Stimulated activated CD8-positive, alpha-beta memory T cell treated with anti-CD3 and anti-CD28 coated beads, Interleukin-15, amount 100 ng/mL, for 4 hours (primary cell): Measurements from ENCODE around the gene C1QTNF1.

ENCODE experiments used
- DNase-seq, 2 donors: peaks; one replicate each; pipeline ENCODE4 v3.0.0-alpha.2; 2020; ENCODE audit warnings: low read depth in 2 of 2

Gene C1QTNF1

GRCh38 chr17:79079421-79080200, 55.6 kb downstream of the C1QTNF1 start:
- no peak for DNase-seq

GRCh38 chr17:79080349-79080748, 56.4 kb downstream of the C1QTNF1 start:
- DNase-seq: no peak

GRCh38 chr17:79080761-79081290, 56.9 kb downstream of the C1QTNF1 start:
- DNase-seq: no peak

- DNase-seq: no peak
Observed at GRCh38 chr17:79081571-79082276, 57.8 kb downstream of the C1QTNF1 start.

- DNase-seq: no peak
Observed at GRCh38 chr17:79082311-79083190, 58.6 kb downstream of the C1QTNF1 start.

- no peak for DNase-seq
Observed at GRCh38 chr17:79083191-79083971, 59.4 kb downstream of the C1QTNF1 start.

- DNase-seq: no peak
Observed at GRCh38 chr17:79084291-79085153, 60.6 kb downstream of the C1QTNF1 start.

- DNase-seq: no peak
Observed at GRCh38 chr17:79085154-79085920, 61.4 kb downstream of the C1QTNF1 start.

- no peak for DNase-seq
Observed at GRCh38 chr17:79085921-79086551, 62.1 kb downstream of the C1QTNF1 start.

GRCh38 chr17:79086609-79087427, 62.8 kb downstream of the C1QTNF1 start:
- DNase-seq: no peak

GRCh38 chr17:79087428-79088143, 63.6 kb downstream of the C1QTNF1 start:
- peak in 1 of 2 donors; percentile 37 for DNase-seq

GRCh38 chr17:79088247-79088996, 64.5 kb downstream of the C1QTNF1 start:
- DNase-seq: no peak

GRCh38 chr17:79088997-79089328, 65.0 kb downstream of the C1QTNF1 start:
- no peak for DNase-seq

- DNase-seq: no peak
Observed at GRCh38 chr17:79089720-79090442, 65.9 kb downstream of the C1QTNF1 start.

- no peak for DNase-seq
Observed at GRCh38 chr17:79090443-79091225, 66.7 kb downstream of the C1QTNF1 start.
